SK-N-SH (cell line): ENCODE data around the gene TELO2.

Experiments
- POLR2AphosphoS5 ChIP-seq: IDR thresholded peaks from 2 replicates; pipeline ENCODE4 v1.6.1; 2012; ENCODE audit warnings: low read depth, low read length
- TAF1 ChIP-seq: IDR thresholded peaks from 2 replicates; pipeline ENCODE4 v1.6.1; 2012; ENCODE audit warnings: low read depth, mild to moderate bottlenecking, low read length, moderate library complexity, borderline replicate concordance
- TEAD4 ChIP-seq: IDR thresholded peaks from 2 replicates; pipeline ENCODE4 v1.4.0; 2012; ENCODE audit warnings: mild to moderate bottlenecking, borderline replicate concordance; ENCODE audit not compliant: insufficient read depth

DNA sequence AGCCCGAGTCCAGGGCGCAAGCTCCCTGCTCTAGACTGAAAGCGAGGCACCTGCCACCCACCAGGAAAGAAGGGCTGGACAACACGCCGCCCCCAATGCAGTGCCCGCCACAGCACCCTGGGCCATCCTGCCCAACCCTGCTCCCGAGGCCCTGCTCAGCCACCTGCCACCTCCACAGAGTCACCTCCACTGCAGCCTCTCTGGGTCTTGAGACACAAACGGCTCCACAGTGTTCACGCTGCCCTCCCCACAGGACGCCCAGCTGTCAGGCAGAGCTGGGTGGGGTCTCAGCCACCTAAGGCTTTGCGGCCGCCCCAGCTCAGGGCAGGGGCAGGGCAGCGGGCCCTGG is 27.6 kb upstream of the TELO2 start:
- no peak for TF ChIP-seq POLR2AphosphoS5
- TF ChIP-seq TEAD4, result no peak
- TF ChIP-seq TAF1, result no peak
